ENCODE measurements around the gene ATP8B2. TPM values are rescaled to one million over a fixed set of nuclear protein-coding genes. Genes with fewer than 3 reads are reported as not detected.

The ATP8B2 gene
- polyA plus RNA-seq, 1 of the 3 experiments (the other 2 are of a cell fraction): 50.7 TPM

DNA sequence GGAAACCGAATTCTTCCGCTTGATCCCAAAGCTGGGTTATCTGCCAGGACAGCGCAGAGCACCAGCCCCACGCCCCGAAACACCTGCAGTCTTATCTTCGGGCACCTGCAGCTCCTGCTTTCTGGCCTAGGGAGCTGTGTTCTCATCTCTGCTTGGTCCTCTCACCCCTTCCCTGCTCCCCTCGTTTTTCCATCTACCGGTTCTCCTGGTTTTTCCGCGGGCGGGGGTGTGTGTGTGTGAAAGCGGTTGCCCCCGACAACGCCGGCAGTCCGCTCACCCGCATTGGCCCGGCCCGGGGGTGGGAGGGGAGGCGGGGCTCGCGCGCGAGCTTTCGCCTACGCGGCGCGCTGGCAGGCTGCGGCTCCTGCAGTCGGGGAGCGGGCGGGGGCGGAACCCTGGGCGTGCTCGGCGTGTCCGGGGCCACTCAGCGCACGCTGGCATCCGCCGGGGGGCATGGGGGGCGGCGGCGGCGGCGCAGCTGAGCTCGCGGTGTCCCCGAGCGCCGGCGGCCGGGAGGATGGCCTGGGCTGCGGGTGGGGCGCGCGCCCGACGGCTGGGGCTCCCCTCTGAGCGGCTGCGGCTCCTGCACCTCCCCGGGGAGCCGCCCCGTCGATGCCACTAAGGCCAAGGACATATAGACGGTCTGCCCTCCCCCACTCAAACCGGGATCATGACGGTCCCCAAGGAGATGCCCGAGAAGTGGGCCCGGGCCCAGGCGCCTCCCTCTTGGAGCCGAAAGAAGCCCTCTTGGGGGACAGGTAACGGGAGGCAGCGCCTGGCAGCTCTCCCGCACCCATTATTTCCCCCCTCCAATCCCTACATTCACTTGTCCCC lies 3.2 kb downstream of the ATP8B2 start:
- 40% methylated on average over 31 of the region's 76 CpGs for WGBS (ENCODE audit: low lambda C conversion rate)
- Histone ChIP-seq H3K9me3 (no peaks in the 10 kb centered on the region), H3K4me2 (peak overlapping the region; percentile 91), H3K27ac (ENCODE audit: low read depth in 2 of 2, low read length in 1 of 2) (peak overlapping the region; percentile 16 to 26; a peak in 2 of 4 replicates), H3K4me1 (ENCODE audit: control insufficient read depth in 1 of 2, insufficient read depth in 2 of 2, low read depth in 1 of 2, low read length in 1 of 2) (peaks cover 21 to 38% of the 10 kb centered on the region in 2 experiments; a peak in 3 of 4 replicates), H3K79me2 (ENCODE audit: insufficient read depth) (peaks cover 38% of the 10 kb centered on the region), H3K4me3 (ENCODE audit: low read depth in 2 of 2, low read length in 1 of 2) (peak overlapping the region; percentile 49 to 57), H3K36me3 (replicated peaks in 1 of 2; ENCODE audit: control insufficient read depth in 1 of 2, insufficient read depth in 2 of 2, low read length in 1 of 2) (peaks cover 24 to 28% of the 10 kb centered on the region in 2 experiments), H3F3A (replicated peaks; ENCODE audit: insufficient read depth) (peaks cover 11% of the 10 kb centered on the region), H3K9ac (no peak overlapping the region), H4K20me1 (ENCODE audit: insufficient read depth) (peaks cover 20% of the 10 kb centered on the region), H2AFZ (ENCODE audit: low read depth) (no peak overlapping the region; the same call in 1 of the 2 replicates), H3K27me3 (ENCODE audit: insufficient read depth) (no peaks in the 10 kb centered on the region), H3K9me2 (no peaks in the 10 kb centered on the region)
- DNase-seq: peak; percentile 92
- ChIA-PET CTCF (interaction anchor here (1.0 to 6.3 kb wide), 10 partner anchors 7 to 151 kb away, joined by 3 to 99 read pairs (median 5); partner anchors contain the start of gene HAX1), POLR2A (interaction anchor here (1.3 kb wide), 1 partner anchor 108 kb away, joined by 4 read pairs; the partner anchor contains the start of gene UBAP2L)
- TF ChIP-seq MXI1 (IDR thresholded peaks at IDR 0.05; ENCODE audit: low read depth, low read length) (peak; percentile 40; the same call in 1 of the 2 replicates), JUND (IDR thresholded peaks at IDR 0.05) (no peak)

DNA sequence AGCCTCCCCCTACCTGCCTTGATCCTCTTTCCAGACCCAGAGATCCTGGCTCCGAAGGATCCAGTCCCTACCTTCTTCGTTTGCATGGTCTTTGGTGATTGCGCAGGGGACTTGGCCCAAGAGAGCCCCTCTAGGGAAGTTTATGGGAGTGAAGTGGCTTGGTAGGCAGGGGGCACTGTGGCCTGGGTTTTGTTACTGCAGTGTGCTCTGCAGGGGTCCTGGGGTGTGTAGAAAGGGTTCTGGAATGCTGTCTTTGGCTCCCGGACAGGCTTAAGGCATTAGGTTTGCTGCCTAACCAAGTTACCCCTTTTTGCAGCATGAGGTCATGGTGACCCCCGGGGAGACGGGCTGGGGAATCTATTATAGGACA lies 3.8 kb downstream of the ATP8B2 start:
- ChIA-PET POLR2A (interaction anchor here (0.9 to 1.3 kb wide), 2 partner anchors 23 to 108 kb away, joined by 3 to 4 read pairs; partner anchors contain the start of gene UBAP2L), CTCF (interaction anchor here (0.6 to 6.3 kb wide), 10 partner anchors 6 to 150 kb away, joined by 3 to 99 read pairs (median 5); partner anchors contain the start of gene HAX1)
- peak overlapping the region; percentile 49 to 57; a peak in 3 of 4 replicates for H3K4me3 ChIP-seq (ENCODE audit: low read depth in 2 of 2, low read length in 1 of 2)
- H3K9me3 ChIP-seq: no peaks in the 10 kb centered on the region
- no peak overlapping the region for H2AFZ ChIP-seq (ENCODE audit: low read depth)
- peaks cover 11% of the 10 kb centered on the region for H3F3A ChIP-seq (replicated peaks; ENCODE audit: insufficient read depth)
- H3K27ac ChIP-seq (ENCODE audit: low read depth in 2 of 2, low read length in 1 of 2): no peak overlapping the region
- peaks cover 38% of the 10 kb centered on the region for H3K79me2 ChIP-seq (ENCODE audit: insufficient read depth)
- peak overlapping the region; percentile 91 for H3K4me2 ChIP-seq
- H4K20me1 ChIP-seq (ENCODE audit: insufficient read depth): peaks cover 20% of the 10 kb centered on the region
- H3K9me2 ChIP-seq: no peaks in the 10 kb centered on the region
- 92% methylated on average over 6 of the region's 6 CpGs for WGBS (ENCODE audit: low lambda C conversion rate)
- H3K9ac ChIP-seq: no peak overlapping the region
- no peaks in the 10 kb centered on the region for H3K27me3 ChIP-seq (ENCODE audit: insufficient read depth)
- peak; percentile 44 for DNase-seq
- peaks cover 21 to 35% of the 10 kb centered on the region in 2 experiments; a peak in 3 of 4 replicates for H3K4me1 ChIP-seq (ENCODE audit: control insufficient read depth in 1 of 2, insufficient read depth in 2 of 2, low read depth in 1 of 2, low read length in 1 of 2)
- TF ChIP-seq NFIC (IDR thresholded peaks at IDR 0.05; ENCODE audit: borderline replicate concordance): no peak
- TF ChIP-seq, protein P1, sequence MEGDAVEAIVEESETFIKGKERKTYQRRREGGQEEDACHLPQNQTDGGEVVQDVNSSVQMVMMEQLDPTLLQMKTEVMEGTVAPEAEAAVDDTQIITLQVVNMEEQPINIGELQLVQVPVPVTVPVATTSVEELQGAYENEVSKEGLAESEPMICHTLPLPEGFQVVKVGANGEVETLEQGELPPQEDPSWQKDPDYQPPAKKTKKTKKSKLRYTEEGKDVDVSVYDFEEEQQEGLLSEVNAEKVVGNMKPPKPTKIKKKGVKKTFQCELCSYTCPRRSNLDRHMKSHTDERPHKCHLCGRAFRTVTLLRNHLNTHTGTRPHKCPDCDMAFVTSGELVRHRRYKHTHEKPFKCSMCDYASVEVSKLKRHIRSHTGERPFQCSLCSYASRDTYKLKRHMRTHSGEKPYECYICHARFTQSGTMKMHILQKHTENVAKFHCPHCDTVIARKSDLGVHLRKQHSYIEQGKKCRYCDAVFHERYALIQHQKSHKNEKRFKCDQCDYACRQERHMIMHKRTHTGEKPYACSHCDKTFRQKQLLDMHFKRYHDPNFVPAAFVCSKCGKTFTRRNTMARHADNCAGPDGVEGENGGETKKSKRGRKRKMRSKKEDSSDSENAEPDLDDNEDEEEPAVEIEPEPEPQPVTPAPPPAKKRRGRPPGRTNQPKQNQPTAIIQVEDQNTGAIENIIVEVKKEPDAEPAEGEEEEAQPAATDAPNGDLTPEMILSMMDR (IDR thresholded peaks at IDR 0.05): peak; percentile 40
- H3K36me3 ChIP-seq (replicated peaks in 1 of 2; ENCODE audit: control insufficient read depth in 1 of 2, insufficient read depth in 2 of 2, low read length in 1 of 2): peaks cover 24 to 31% of the 10 kb centered on the region in 2 experiments

DNA sequence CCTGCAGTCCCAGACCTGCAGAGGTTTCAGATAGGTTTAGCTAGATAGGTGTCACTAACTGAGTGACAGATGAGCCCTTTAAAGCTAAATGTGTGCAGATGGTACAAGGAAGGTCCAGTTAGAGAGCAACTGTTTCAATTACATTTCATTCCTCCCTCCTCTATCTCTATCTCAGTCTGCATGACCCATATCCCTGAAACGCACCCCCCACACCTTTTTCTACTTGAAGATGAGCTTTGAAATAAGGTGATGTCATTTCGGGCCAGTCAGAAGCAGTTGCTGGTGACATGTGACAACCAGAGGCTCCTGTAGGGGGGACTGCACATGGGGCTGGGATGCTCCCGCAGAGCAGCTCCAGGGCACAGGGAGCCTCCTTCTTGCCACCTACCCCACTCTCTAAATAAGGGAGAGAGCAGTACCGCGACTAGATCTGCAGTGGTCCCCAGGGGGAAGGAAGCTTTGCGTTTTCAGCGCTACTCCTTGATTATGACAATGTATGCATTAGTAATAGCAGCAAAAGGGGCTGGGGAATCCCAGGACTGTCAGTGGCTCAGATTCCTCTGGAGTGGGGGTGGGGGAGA lies 4.3 kb downstream of the ATP8B2 start:
- H3K4me3 ChIP-seq (ENCODE audit: low read depth in 2 of 2, low read length in 1 of 2): no peak overlapping the region
- TF ChIP-seq EP300 (IDR thresholded peaks at IDR 0.05; ENCODE audit: borderline replicate concordance in 1 of 2, low read depth in 1 of 2, low read length in 1 of 2) (no peak), JUND (IDR thresholded peaks at IDR 0.05) (no peak), FOXM1 (IDR thresholded peaks at IDR 0.05; ENCODE audit: low read depth) (no peak), NRF1 (IDR thresholded peaks at IDR 0.05; ENCODE audit: low read depth, low read length) (no peak), FOXJ3 (CRISPR knock-in tag; IDR thresholded peaks at IDR 0.05) (no peak), GATA2 (CRISPR knock-in tag; IDR thresholded peaks at IDR 0.05) (no peak)
- TF ChIP-seq, protein P2, sequence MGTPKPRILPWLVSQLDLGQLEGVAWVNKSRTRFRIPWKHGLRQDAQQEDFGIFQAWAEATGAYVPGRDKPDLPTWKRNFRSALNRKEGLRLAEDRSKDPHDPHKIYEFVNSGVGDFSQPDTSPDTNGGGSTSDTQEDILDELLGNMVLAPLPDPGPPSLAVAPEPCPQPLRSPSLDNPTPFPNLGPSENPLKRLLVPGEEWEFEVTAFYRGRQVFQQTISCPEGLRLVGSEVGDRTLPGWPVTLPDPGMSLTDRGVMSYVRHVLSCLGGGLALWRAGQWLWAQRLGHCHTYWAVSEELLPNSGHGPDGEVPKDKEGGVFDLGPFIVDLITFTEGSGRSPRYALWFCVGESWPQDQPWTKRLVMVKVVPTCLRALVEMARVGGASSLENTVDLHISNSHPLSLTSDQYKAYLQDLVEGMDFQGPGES (IDR thresholded peaks at IDR 0.05; ENCODE audit: low read depth, low read length): no peak
- TF ChIP-seq, protein P3, sequence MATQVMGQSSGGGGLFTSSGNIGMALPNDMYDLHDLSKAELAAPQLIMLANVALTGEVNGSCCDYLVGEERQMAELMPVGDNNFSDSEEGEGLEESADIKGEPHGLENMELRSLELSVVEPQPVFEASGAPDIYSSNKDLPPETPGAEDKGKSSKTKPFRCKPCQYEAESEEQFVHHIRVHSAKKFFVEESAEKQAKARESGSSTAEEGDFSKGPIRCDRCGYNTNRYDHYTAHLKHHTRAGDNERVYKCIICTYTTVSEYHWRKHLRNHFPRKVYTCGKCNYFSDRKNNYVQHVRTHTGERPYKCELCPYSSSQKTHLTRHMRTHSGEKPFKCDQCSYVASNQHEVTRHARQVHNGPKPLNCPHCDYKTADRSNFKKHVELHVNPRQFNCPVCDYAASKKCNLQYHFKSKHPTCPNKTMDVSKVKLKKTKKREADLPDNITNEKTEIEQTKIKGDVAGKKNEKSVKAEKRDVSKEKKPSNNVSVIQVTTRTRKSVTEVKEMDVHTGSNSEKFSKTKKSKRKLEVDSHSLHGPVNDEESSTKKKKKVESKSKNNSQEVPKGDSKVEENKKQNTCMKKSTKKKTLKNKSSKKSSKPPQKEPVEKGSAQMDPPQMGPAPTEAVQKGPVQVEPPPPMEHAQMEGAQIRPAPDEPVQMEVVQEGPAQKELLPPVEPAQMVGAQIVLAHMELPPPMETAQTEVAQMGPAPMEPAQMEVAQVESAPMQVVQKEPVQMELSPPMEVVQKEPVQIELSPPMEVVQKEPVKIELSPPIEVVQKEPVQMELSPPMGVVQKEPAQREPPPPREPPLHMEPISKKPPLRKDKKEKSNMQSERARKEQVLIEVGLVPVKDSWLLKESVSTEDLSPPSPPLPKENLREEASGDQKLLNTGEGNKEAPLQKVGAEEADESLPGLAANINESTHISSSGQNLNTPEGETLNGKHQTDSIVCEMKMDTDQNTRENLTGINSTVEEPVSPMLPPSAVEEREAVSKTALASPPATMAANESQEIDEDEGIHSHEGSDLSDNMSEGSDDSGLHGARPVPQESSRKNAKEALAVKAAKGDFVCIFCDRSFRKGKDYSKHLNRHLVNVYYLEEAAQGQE (IDR thresholded peaks at IDR 0.05; ENCODE audit: low read depth, low read length): no peak

More for the DNA sequence above, 4.3 kb downstream of the ATP8B2 start:
- ChIA-PET POLR2A (interaction anchor here (0.9 kb wide), 1 partner anchor 23 kb away, joined by 3 read pairs; no protein-coding TSS in a partner anchor), CTCF (interaction anchor here (0.6 to 6.3 kb wide), 10 partner anchors 6 to 150 kb away, joined by 3 to 99 read pairs (median 5); partner anchors contain the start of gene HAX1)
- DNase-seq: peak; percentile 26
- H3K9ac ChIP-seq: no peak overlapping the region
- H3K9me3 ChIP-seq: no peaks in the 10 kb centered on the region
- peak overlapping the region; percentile 91; the same call in 1 of the 2 replicates for H3K4me2 ChIP-seq
- H4K20me1 ChIP-seq (ENCODE audit: insufficient read depth): peaks cover 20% of the 10 kb centered on the region
- H3K79me2 ChIP-seq (ENCODE audit: insufficient read depth): peaks cover 38% of the 10 kb centered on the region
- H2AFZ ChIP-seq (ENCODE audit: low read depth): no peak overlapping the region
- no peaks in the 10 kb centered on the region for H3K9me2 ChIP-seq
- H3K4me1 ChIP-seq (ENCODE audit: control insufficient read depth in 1 of 2, insufficient read depth in 2 of 2, low read depth in 1 of 2, low read length in 1 of 2): peaks cover 21 to 32% of the 10 kb centered on the region in 2 experiments; a peak in 3 of 4 replicates
- no peak overlapping the region for H3K27ac ChIP-seq (ENCODE audit: low read depth in 2 of 2, low read length in 1 of 2)
- WGBS (ENCODE audit: low lambda C conversion rate): 89% methylated on average over 7 of the region's 7 CpGs
- H3K27me3 ChIP-seq (ENCODE audit: insufficient read depth): no peaks in the 10 kb centered on the region
- peaks cover 24 to 36% of the 10 kb centered on the region in 2 experiments for H3K36me3 ChIP-seq (replicated peaks in 1 of 2; ENCODE audit: control insufficient read depth in 1 of 2, insufficient read depth in 2 of 2, low read length in 1 of 2)
- peaks cover 9% of the 10 kb centered on the region for H3F3A ChIP-seq (replicated peaks; ENCODE audit: insufficient read depth)
